ENCODE results near the gene PSORS1C2. TPM values are rescaled to one million over a fixed set of nuclear protein-coding genes. Genes with fewer than 3 reads are reported as not detected.
A peak's percentile ranks its signal among the peaks of the same experiment; 100 is the strongest.

Gene PSORS1C2
- total RNA-seq, 3 donors from 2014 or later: not detected

DNA sequence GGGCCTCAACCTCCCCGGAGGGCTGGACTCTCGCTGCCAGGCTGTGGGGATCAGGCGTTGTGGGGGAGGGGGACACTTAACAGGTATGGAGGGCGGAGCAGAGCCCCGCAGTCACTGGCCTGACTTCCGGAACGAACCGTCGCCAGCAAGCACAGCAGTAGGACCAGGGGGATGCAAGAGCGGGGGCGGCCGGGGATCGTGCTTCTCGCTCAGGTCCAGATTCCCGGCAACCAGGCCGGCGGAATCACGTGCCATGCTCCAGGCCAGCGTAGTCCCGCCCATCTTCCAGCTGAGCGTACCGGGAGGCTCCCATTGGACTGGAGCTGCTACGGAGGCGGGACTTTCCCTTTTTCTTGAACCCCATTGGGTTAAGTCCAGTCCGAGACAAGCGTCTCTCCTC is 41.6 kb upstream of the PSORS1C2 start:
- peak; percentile 67 to 78 for DNase-seq (ENCODE audit: low spot score in 2 of 2)

GRCh38 chr6:31179896-31180295 is 41.0 kb upstream of the PSORS1C2 start:
- H3K36me3 ChIP-seq: no peaks in the 10 kb centered on the region
- H3K27ac ChIP-seq: no peak overlapping the region
- H3K4me3 ChIP-seq: peak overlapping the region in 1 of 3 donors; percentile 45
- H3K9me3 ChIP-seq: no peaks in the 10 kb centered on the region
- no peaks in the 10 kb centered on the region for H3K4me1 ChIP-seq
- TF ChIP-seq, protein P1, sequence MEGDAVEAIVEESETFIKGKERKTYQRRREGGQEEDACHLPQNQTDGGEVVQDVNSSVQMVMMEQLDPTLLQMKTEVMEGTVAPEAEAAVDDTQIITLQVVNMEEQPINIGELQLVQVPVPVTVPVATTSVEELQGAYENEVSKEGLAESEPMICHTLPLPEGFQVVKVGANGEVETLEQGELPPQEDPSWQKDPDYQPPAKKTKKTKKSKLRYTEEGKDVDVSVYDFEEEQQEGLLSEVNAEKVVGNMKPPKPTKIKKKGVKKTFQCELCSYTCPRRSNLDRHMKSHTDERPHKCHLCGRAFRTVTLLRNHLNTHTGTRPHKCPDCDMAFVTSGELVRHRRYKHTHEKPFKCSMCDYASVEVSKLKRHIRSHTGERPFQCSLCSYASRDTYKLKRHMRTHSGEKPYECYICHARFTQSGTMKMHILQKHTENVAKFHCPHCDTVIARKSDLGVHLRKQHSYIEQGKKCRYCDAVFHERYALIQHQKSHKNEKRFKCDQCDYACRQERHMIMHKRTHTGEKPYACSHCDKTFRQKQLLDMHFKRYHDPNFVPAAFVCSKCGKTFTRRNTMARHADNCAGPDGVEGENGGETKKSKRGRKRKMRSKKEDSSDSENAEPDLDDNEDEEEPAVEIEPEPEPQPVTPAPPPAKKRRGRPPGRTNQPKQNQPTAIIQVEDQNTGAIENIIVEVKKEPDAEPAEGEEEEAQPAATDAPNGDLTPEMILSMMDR (IDR thresholded peaks at IDR 0.05): no peak
- TF ChIP-seq POLR2AphosphoS5 (IDR thresholded peaks at IDR 0.05): no peak
- TF ChIP-seq POLR2A (IDR thresholded peaks at IDR 0.05): no peak
- intact Hi-C loops (cut with DNase I; ENCODE audit: low total_unique reads): no loop called here
- H3K27me3 ChIP-seq: no peaks in the 10 kb centered on the region
- no peak for DNase-seq (ENCODE audit: low spot score in 2 of 2)

More for the DNA sequence above, 41.6 kb upstream of the PSORS1C2 start:
- Histone ChIP-seq H3K27me3 (no peaks in the 10 kb centered on the region), H3K27ac (no peak overlapping the region), H3K4me3 (peak overlapping the region; percentile 3 to 45 (median 26)), H3K4me1 (no peaks in the 10 kb centered on the region), H3K36me3 (no peaks in the 10 kb centered on the region), H3K9me3 (no peaks in the 10 kb centered on the region)
- intact Hi-C loops (cut with DNase I; ENCODE audit: low total_unique reads): no loop called here
- TF ChIP-seq, protein P1 (IDR thresholded peaks at IDR 0.05): no peak
- TF ChIP-seq POLR2A (IDR thresholded peaks at IDR 0.05): no peak
- TF ChIP-seq POLR2AphosphoS5 (IDR thresholded peaks at IDR 0.05): no peak

DNA sequence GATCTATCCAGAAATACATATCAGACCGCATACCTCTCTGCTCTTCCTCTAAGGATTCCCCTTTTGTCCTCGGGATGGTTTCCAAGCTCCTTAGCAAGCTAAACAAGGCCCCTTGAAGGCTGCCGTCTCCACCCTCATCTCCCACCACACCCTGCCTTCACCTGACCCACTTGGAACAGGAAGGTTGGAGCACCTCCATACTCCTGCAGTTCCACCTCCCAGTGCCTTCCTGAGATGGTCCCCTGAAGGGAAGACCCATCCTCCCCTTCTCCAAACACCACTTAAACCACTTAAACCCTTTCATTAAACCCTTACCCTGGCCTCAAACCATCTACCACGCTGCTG is 40.1 kb upstream of the PSORS1C2 start:
- Histone ChIP-seq H3K36me3 (no peaks in the 10 kb centered on the region), H3K4me3 (no peak overlapping the region), H3K27ac (no peak overlapping the region), H3K9me3 (no peaks in the 10 kb centered on the region), H3K27me3 (no peaks in the 10 kb centered on the region), H3K4me1 (no peaks in the 10 kb centered on the region)
- intact Hi-C loops (cut with DNase I; ENCODE audit: low total_unique reads): no loop called here
- TF ChIP-seq, protein P1 (IDR thresholded peaks at IDR 0.05): no peak
- TF ChIP-seq POLR2A (IDR thresholded peaks at IDR 0.05): no peak
- TF ChIP-seq POLR2AphosphoS5 (IDR thresholded peaks at IDR 0.05): no peak
- DNase-seq (ENCODE audit: low spot score in 2 of 2): no peak

DNA sequence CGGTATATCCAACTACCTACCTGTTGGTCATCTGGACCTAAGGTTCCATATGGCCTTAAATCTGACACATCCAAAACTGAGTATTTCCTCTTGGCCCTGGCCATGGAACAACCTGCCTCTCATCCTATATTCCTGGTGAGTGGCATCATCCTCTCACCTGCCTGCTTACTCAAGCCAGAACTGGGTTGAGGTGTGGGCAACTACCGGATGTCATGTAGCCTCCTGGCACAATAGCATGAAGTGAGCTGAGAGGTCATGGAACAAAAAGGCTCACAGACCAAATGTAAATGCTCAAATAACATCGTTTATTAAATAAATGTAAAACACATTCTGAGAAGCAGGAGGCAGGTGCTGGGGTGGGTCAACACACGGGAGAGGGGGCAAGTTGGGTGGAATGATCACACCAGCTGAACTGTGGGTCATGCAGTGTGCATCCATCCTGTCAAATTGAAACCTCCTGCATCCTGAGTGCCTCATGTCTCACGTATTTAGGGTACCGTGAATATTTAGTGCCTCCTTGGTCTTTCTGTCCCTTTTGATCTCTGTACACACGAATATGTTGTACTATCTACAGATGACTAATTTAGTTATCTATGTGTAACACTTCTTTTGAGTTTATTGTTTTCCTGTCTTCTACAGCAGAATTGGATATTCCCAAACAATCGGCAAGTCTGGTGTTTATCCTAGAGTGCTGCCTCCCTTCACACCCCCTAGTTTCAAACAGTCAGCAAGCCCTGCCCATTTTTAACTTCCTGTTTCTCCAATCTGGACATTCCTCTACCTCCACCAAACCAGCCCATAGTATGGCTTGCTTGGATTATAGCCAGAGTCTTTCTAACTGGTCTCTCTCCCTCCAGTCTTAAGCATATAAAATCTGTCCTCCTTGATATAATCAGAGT is 39.5 kb upstream of the PSORS1C2 start:
- H3K4me1 ChIP-seq: no peaks in the 10 kb centered on the region
- H3K36me3 ChIP-seq: no peaks in the 10 kb centered on the region
- H3K4me3 ChIP-seq: no peak overlapping the region
- H3K9me3 ChIP-seq: no peaks in the 10 kb centered on the region
- TF ChIP-seq, protein P1 (IDR thresholded peaks at IDR 0.05): no peak
- TF ChIP-seq POLR2AphosphoS5 (IDR thresholded peaks at IDR 0.05) (no peak), POLR2A (IDR thresholded peaks at IDR 0.05) (no peak)
- DNase-seq (ENCODE audit: low spot score in 2 of 2): no peak
- H3K27ac ChIP-seq: no peak overlapping the region
- H3K27me3 ChIP-seq: no peaks in the 10 kb centered on the region
- intact Hi-C loops (cut with DNase I; ENCODE audit: low total_unique reads): no loop called here

GRCh38 chr6:31175971-31176370 is 37.1 kb upstream of the PSORS1C2 start:
- no peak overlapping the region for H3K27ac ChIP-seq
- no peak overlapping the region for H3K4me3 ChIP-seq
- DNase-seq (ENCODE audit: low spot score in 2 of 2): no peak
- H3K4me1 ChIP-seq: no peaks in the 10 kb centered on the region
- TF ChIP-seq POLR2A (IDR thresholded peaks at IDR 0.05) (no peak), POLR2AphosphoS5 (IDR thresholded peaks at IDR 0.05) (no peak)
- TF ChIP-seq, protein P1 (IDR thresholded peaks at IDR 0.05): no peak
- H3K9me3 ChIP-seq: no peaks in the 10 kb centered on the region
- no peaks in the 10 kb centered on the region for H3K36me3 ChIP-seq
- no peaks in the 10 kb centered on the region for H3K27me3 ChIP-seq
- intact Hi-C loops (cut with DNase I; ENCODE audit: low total_unique reads): no loop called here

All from breast epithelium (tissue), 4 donors.